Umbilical cord (tissue), 2 donors: Measurements from ENCODE around the gene OR52E4. TPM values are rescaled to one million over a fixed set of nuclear protein-coding genes. Genes with fewer than 3 reads are reported as not detected.

Source experiments
- DNase-seq: peaks from one replicate; pipeline ENCODE4 v3.0.0-alpha.2; 2015; ENCODE audit warnings: low spot score
- total RNA-seq: library from RNA; depleted of rRNA; stranded (reverse); fragments of >200 nt; gene quantifications from one replicate; pipeline ENCODE4 v1.2.3, GENCODE V29; 2014; ENCODE audit warnings: low replicate concordance; ENCODE audit not compliant: insufficient read depth

Gene OR52E4
- 4.6 TPM for total RNA-seq

DNA sequence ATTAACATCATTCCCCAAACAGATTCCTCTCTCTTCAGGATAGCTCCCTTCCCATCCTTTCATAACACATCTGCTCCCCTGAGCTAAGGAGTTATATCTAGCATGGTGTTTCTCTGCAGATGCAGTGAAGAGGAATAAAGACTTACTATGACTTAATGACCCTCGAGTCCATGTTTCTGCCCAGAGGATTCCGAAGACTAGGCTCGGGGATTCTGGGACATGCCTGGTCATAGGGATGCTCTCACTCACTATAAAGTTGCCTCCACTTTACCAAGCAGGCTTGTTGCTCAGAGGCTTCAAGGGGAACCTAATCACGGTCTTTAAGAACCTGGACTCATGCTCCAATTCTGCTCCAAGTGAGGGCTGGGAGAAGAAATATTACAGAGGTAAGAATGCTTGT, at the start of gene OR52E4:
Gene OR52E4 (plus strand): TSS at position 301 of the 400 bp plus-strand sequence. CDS start 3,664 bp downstream, outside the sequence.
- no peak for DNase-seq

DNA sequence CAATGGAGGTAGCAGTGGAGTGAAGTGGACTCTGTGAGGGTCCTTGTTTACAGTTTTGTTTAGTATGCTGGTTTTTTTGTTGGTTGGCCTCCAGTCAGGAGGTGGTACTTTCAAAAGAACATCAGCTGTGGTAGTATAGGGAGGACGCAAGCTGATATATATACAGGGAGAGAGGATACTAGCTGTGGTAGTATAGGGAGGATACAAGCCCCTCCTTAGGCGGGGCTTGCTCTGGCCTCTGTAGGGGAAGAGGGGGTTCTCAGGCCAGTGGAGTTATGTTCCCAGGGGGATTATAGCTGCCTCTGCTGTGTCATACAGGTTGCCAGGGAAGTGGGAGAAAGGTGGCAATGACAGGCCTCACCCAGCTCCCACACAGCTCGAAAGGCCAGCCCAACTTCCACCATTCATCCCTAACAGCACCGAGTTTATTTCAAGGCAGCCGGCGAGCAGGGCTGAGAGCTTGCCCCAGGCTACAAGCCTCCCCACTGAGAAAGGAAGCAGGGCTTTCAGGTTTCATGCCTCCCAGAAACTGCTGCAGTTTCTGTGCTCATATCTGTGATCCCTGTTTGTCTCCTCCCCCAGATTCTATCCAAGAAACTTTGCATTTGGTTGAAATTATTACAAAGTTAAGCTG, 49.1 kb upstream of the OR52E4 start:
- no peak for DNase-seq

DNA sequence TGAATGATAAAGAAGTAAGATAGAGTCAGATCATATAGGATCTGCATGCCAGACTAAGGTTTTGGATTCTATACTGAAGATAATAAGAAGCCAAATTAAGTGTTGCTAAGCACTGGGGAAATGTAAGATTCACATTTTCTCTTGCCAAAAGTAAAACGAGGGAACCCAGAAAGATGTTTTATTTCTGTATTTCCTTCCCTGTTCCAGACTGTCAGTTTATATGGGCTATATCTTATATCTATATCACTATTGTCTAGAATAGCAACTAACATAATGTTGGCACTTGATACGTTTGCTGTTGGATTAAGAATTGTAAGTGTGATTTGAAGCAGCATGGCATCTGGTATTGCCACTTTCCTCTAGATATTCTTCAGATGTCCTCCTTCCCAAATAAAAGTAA, 47.0 kb upstream of the OR52E4 start:
- no peak for DNase-seq

DNA sequence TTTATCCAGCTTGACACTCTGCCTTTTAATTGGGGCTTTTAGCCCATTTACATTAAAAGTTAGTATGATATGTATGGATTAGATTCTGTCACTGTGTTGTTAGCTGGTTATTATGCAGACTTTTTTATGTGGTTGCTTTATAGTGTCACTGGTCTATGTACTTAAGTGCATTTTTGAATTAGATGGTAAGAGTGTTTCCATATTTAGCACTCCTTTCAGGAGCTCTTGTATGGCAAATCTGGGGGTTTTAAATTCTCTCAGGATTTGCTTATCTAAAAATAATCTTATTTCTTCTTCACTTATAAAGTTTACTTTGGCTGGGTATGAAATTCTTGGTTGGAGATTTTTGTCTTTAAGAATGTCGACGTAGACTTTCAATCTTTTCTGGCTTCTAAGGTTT, 42.7 kb upstream of the OR52E4 start:
- no peak for DNase-seq

DNA sequence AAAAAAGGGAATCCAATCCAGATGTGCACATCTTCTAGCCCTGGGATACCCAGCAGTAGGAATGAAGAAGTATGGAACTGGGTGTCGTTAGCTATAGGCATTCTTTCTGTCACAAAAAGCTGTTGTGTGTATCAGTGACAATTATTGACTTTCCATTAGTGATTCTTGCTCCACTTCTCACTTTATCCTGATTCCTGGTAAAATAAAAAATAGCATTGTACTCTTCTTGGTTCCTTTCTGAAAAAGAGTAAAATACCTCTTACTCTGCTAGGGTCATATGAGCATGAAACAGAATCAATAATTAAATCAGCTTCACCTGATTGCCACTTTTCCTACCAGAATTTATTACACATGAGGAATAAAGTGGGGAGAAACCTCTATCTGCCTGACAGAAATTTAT, 38.6 kb upstream of the OR52E4 start, which contains the start of gene OR52E6:
Gene OR52E6 (minus strand): TSS at position 101 of the 400 bp plus-strand sequence. CDS start 0 bp downstream, at position 101.
- DNase-seq: no peak

DNA sequence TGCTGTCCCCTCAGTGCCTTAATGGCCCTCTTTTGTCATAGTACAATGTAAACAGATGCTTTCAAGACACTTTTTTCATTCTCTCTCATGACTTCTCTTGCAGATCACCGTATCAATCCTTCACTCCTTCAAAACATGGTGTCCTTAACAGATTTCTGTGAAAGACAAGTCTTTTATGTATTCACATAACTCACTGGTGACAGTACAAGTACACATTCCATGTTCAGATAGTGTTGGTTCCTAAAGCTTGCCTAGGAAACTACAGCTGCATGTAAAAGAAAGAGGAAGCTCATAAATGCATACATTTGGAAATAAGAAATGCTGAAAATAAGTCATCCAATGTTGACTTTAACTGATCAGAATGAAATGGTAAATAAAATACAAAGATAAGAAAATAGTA, 33.7 kb upstream of the OR52E4 start:
- no peak for DNase-seq

DNA sequence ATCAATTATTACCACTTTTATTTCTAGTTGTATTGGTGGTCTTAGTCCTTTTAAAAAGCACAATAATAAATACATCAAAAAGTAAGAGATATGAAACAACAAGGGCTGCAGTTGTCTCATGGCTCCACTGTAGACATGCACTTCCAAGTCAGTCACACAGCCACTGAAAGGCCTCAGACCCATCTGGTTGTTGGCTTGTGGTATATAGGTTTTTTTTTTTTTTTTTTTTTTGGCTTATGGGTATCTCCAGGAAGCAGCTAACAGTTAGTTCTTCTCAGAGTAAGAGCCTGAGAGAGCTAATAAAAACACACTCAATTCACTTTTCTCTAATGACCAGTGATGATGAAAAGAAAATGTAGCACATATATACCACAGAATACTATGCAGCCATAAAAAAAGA, 32.7 kb upstream of the OR52E4 start:
- no peak for DNase-seq

DNA sequence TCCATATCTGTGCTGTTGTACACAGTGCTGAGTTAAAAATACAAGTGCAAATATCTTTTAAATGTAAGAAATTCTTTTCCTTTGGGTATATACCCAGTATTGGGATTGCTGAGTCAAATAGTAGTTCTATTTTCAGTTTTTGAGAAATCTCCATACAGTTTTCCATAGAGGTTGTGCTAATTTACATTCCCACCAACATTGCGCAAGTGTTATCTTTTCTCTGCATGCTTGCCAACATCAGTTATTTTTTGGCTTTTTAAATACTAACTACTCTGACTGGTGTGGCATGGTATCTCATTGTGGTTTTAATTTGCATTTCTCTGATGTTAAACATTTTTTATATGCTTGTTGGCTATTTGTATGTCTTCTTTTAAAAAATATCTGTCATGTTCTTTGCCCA, 29.4 kb upstream of the OR52E4 start:
- no peak for DNase-seq

DNA sequence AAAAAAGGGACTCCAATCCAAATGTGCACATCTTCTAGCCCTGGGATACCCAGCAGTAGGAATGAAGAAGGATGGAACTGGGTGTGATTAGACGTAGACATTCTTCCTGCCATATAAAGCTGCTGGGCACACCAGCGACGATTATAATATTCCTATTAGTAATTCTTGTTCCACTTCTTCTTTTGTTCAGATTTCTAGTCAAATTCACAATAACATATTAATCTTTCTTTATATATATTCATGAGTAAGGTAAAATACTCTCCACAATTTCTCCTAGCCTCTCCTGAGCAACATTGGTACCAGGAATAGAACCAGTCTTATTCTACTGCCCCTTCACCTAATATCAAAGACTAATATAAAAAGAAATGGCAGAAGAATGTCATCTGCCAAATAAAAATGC, 22.8 kb upstream of the OR52E4 start, which contains the start of gene OR52E8:
Gene OR52E8 (minus strand): TSS at position 101 of the 400 bp plus-strand sequence. CDS start 0 bp downstream, at position 101.
- no peak for DNase-seq

DNA sequence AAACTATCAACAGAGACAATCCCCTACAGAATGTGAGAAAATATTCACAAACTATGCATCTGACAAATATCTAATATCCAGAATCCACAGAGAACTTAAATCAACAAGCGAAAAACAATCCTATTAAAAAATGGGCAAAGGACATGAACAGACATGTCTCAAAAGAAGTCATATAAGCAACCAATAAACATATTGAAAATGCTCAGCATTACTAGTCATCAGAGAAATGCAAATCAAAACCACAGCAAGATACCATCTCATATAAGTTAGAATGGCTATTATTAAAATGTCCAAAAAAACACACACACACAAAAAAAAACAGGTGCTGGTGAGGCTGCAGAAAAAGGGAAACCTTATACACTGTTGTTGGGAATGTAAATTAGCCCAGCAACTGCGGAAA, 14.6 kb upstream of the OR52E4 start:
- DNase-seq: no peak

DNA sequence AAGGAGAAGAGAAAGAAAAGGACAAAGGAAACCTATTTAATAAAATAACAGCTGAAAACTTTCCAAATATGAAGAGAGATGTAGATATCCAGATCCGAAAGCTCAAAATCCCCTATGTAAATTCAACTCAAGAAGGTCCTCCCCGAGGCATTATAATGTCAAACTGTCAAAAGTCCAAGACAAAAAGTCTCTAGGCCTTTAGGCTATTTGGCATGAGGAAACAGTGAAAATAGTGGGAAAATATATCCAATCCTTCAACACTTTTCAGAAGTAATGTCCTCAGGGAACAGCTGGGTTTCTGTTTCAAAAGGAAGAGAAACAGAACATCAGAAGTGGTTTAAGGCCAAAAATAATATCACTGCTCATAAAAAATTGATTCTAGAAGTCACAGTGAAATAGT, 1.9 kb upstream of the OR52E4 start:
- peak; percentile 4 for DNase-seq

DNA sequence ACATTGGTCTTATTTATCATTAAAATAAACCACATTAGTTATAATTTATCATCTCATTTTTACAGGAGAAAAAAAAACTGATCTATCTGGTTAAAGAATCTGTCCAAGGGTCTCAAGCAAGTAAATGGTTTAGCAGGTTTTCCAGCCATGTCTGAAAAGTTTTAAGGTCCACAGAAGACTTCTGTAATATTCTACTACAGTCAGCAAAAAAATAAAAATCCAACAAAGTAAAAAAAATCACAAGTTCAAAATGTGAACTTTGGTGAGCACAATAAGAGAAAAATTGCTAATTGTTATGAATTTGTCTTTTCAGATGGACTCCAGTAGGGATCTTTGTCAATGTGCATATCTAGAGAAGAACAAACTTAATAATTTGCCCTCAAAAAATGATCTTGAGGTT, 1.3 kb downstream of the OR52E4 start:
- no peak for DNase-seq

DNA sequence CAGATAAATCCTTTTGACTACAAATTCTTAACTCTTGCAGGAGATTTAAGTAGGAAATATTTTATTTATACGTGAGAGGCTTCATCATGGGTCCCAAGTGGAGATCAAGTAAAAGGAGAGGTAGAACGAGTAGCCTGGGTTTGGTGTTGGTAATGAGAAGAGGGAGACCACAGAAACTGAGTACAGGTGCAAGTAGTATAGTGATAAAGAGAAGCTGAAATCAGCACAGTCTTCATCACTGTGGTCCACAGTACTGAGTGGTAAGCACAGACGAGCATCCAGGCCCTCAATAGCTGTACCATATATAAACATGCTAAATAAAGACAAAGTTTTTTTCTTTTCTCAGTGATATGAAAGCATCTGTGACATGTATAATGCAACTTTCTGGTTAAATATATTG, 6.7 kb downstream of the OR52E4 start:
- DNase-seq: no peak

DNA sequence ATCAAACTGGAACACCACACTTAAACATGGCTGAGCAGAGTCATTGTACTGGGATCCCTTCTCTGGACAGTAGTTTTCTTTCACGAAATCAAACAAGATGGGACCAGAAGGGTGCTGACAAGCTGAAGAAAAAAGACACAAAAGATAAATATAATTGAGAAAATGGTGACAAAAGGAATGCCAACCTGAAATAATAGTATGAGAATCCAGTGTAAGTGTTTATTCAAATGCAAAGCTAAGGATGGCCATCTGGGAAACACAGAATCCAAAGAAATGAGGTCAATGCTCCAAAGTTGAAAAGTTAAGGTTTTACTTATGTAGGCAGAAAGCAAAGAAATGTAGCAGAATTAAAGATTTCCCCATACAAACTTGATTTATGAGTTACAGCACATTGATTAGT, 7.2 kb downstream of the OR52E4 start:
- DNase-seq: no peak

DNA sequence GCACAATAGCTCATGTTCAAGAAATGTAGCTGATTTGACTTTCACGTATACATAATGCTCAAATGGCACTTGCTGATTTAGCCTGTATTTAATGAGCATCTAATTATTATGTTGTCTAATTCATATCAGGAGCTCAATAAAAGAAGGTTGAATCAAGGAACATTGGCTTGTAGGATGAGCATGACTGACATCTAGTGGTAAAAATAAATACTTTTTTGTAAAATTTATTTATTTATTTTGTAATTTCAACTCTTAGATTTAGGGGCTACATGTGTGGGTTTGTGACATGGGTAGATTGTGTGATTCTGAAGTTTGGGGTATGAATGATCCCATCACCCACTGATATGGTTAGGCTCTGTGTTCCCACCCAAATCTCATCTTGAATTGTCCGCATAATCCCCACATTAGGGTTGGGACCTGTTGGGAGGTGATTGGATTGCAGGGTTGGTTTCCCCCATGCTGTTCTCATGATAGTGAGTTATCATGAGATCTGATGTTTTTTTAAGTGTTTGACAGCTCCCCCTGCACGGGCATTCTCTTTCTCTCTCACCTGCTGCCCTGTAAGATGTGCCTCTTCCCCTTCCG, 10.9 kb downstream of the OR52E4 start:
- peak; percentile 4 for DNase-seq

DNA sequence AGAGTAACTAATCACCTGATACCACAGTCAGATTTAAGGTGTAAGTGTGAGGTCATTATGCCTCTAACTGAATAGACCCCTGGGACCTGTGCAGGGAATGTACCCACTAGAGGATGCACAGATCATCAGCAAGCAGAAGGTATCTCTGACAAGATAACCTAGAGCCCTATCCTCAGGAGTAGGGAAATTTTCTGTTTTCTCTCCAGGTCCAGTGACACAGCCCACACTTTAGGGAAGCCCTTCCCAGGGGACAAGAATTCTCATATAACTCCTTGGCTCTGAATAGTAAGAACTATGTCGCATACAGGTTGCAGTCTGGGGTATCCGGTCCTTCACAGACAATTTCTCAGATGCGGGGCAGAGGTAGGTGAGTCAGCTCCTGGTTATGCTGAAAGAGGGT, 12.5 kb downstream of the OR52E4 start, which contains the start of gene OR52E5:
Gene OR52E5 (plus strand): TSS at position 301 of the 400 bp plus-strand sequence. CDS start 7,569 bp downstream, outside the sequence.
- no peak for DNase-seq

DNA sequence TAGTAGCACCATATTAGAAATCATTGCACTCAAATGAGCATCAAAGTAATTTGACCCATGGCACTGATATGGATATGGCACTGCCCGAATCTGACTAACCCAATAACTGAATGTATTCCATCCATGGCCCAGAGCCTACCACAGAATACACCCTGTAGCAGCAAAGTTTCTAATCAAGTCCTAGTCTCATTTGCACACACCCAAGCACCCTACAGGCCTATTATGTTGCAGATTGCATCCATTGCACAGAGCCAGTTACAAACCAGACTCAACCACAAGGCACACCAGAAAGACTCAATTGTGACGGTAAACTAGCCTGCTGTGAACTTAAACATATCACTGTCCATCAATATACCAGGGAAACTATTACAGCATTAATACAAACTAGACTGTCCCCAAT, 19.1 kb downstream of the OR52E4 start:
- DNase-seq: no peak

DNA sequence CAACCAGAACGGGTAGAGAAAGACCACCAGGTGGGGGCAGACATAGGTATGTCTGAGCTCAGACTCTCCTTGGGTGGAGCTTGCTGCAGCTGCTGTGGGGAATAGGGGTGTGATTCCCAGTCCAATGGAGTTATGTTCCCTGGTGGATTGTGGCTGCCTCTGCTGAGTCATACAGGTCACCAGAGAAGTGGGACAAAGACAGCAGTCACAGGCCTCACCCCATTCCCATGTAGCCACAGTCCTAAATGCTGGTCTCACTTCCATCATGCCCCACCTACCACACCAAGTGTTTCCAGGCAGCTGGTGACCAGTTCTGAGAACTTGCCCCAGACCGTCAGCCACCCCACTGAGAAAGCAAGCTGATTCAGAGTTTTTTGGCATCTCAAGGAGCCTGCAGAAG, 30.1 kb downstream of the OR52E4 start:
- no peak for DNase-seq

DNA sequence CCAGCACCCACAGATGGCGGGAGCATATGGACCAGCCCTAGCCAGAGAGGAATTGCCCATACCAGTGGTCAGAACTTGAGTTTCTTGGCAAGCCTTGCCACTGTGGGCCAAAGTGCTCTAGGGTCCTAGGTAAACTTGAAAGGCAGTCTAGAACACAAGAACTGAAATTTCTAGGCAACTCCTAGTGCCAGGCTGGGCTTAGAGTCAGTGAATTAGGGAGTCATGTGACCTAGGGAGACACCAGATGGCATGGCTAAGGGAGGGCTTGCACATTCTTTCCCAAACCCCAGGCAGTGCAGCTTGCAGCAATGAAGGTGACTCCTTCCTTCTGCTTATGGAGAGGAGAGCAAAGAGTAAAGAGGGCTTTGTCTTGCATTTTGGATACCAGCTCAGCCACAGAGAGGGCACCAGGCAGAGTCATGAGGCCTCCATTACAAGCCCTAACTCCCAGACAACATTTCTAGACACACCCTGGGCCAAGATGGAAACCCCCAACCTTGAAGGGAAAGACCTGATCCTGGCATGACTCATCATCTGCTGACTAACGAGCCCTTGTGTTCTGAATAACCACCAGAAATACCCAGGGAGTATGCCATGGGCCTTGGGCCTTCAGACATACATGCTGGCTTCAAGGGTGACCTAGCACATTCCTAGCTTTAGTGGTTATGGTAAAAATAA, 42.5 kb downstream of the OR52E4 start:
- no peak for DNase-seq

DNA sequence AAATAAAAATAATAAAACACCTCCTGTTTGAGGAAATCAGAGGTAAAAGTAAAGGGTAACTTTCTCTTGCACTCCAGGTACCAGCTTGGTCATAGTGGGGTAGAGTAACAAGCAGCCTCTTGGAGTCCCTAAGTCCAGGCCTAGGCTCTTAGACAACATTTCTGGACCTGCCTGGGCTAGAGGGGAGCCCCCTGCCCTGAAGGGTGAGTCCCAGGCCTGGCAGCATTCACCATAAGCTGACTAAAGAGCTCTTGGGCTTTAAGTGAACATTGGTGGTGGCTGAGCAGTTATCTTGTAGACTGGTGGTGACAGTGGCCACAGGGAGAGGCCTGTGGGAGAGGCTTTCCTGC, 43.0 kb downstream of the OR52E4 start:
- DNase-seq: no peak

DNA sequence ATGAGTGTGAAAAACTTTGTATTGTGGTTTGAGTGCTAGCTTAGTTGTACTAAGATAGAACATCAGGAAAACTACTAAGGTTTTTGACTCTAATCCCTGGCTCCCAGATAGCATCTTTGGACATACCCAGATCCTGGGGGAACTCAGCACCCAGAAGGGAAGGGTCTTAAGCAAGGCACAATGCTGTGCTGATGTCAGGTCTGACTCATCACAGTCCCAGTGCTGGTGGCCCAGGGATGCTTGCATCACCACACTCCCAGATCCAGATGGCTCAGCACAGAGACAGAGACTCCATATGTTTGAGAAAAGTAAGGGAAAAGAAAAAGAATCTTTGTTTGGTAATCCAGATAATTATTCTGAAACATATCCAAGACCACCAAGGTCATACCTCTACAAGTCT, 43.4 kb downstream of the OR52E4 start:
- DNase-seq: no peak

DNA sequence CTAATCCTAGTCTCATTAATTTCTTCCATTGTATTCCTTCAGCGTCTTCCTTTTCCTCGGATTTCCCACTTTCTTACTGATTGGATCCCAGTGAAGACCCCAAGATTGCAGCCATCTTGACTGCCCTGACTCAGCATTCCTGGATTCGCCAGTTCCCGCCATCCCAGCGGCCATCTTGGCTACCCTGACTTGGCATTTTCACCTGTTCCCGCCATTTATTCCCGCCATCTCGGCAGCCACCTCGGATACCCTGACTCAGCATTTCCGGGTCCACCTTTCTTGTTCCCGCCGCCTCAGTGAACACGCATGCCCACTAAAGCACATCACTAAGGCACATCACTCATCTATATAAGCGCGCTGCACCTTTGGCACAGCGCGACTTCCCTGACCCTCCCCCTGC, 47.8 kb downstream of the OR52E4 start:
- no peak for DNase-seq

DNA sequence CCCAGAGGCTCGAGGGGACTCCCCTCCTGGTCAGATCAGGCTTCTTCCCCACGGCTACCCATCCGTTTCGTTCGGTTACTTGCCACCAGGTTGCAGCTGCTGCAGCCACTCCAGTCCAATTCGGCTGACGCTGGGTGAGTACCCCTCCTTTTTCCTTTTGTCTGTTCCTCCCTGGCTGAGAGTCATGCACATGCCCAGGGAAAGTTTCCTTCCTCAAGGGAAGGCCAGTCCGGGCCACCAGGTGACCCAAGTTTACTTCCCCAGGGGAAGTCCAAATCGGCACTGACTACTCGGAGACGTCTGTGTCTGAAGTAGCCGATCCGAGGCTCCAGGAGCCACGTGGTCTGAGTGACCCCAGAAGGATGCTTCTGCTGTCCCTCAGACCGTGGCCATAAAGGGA, 48.4 kb downstream of the OR52E4 start:
- no peak for DNase-seq
